HFFc6 (cell line): ENCODE measurements around the gene TRAPPC10. TPM values are rescaled to one million over a fixed set of nuclear protein-coding genes. Genes with fewer than 3 reads are reported as not detected.

Experiments used
- DNase-seq: peaks from one replicate; pipeline ENCODE4 v3.0.0-alpha.2; 2018
- H3K27ac Mint-ChIP-seq: 2 replicates; pipeline ENCODE4 v1.8.0; 2020; ENCODE audit warnings: mild to moderate bottlenecking, mixed read lengths
- H3K27me3 Mint-ChIP-seq: 2 replicates; pipeline ENCODE4 v1.8.0; 2021; ENCODE audit warnings: mild to moderate bottlenecking, moderate library complexity, mixed read lengths; ENCODE audit not compliant: insufficient read depth
- H3K36me3 Mint-ChIP-seq: 2 replicates; pipeline ENCODE4 v1.8.0; 2021; ENCODE audit warnings: low read depth, mixed read lengths
- H3K4me1 Mint-ChIP-seq: 2 replicates; pipeline ENCODE4 v1.8.0; 2020; ENCODE audit warnings: low read depth, mixed read lengths
- H3K4me3 Mint-ChIP-seq: 2 replicates; pipeline ENCODE4 v1.8.0; 2020; ENCODE audit warnings: mild to moderate bottlenecking, moderate library complexity, mixed read lengths
- H3K9me3 Mint-ChIP-seq: 2 replicates; pipeline ENCODE4 v1.8.0; 2020; ENCODE audit warnings: mild to moderate bottlenecking, mixed read lengths
- long read RNA-seq: library from polyadenylated mRNA; unstranded; transcript quantifications from one replicate; pipeline ENCODE4 v2.0.0, GENCODE V29; 2019
- total RNA-seq, 6 experiments: library from RNA; stranded (reverse); fragmentation: NEBNext Ultra II Directional; extraction: Animal tissue kit (Norgen Biotek cat#: 25700); gene quantifications; 2 replicates in 1 of 6; 3 replicates in 5 of 6; pipeline ENCODE4 v1.2.3, GENCODE V29; 2021
- TF ChIP-seq, protein P1 (sequence below): fragments of 200-600 bp; sonication (generic); IDR thresholded peaks from 2 replicates; pipeline ENCODE4 v1.5.0; 2021; ENCODE audit warnings: antibody characterized with exemption, mild to moderate bottlenecking

TRAPPC10 gene, protein sequence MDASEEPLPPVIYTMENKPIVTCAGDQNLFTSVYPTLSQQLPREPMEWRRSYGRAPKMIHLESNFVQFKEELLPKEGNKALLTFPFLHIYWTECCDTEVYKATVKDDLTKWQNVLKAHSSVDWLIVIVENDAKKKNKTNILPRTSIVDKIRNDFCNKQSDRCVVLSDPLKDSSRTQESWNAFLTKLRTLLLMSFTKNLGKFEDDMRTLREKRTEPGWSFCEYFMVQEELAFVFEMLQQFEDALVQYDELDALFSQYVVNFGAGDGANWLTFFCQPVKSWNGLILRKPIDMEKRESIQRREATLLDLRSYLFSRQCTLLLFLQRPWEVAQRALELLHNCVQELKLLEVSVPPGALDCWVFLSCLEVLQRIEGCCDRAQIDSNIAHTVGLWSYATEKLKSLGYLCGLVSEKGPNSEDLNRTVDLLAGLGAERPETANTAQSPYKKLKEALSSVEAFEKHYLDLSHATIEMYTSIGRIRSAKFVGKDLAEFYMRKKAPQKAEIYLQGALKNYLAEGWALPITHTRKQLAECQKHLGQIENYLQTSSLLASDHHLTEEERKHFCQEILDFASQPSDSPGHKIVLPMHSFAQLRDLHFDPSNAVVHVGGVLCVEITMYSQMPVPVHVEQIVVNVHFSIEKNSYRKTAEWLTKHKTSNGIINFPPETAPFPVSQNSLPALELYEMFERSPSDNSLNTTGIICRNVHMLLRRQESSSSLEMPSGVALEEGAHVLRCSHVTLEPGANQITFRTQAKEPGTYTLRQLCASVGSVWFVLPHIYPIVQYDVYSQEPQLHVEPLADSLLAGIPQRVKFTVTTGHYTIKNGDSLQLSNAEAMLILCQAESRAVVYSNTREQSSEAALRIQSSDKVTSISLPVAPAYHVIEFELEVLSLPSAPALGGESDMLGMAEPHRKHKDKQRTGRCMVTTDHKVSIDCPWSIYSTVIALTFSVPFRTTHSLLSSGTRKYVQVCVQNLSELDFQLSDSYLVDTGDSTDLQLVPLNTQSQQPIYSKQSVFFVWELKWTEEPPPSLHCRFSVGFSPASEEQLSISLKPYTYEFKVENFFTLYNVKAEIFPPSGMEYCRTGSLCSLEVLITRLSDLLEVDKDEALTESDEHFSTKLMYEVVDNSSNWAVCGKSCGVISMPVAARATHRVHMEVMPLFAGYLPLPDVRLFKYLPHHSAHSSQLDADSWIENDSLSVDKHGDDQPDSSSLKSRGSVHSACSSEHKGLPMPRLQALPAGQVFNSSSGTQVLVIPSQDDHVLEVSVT
- 10 to 100 TPM; 24.1 to 29.4 (median 27.7) TPM for total RNA-seq
- long read RNA-seq, partial matches to known transcripts = 1 of 3 reads
- long read RNA-seq, other reads (novel, unspliced or antisense) = 2 of 3 reads

GRCh38 chr21:44011579-44012473 lies at the start of gene TRAPPC10:
Gene TRAPPC10, plus strand, starts transcription at chr21:44012309. Its CDS starts 185 bp downstream, at chr21:44012494.
- Mint-ChIP-seq H3K36me3 (no peaks in the 10 kb centered on the region; the same call in 1 of the 2 replicates), H3K27me3 (no peaks in the 10 kb centered on the region; the same call in 1 of the 2 replicates), H3K27ac (peak within 1 kb of the TSS; percentile 90), H3K4me1 (peaks cover 63% of the 10 kb centered on the region), H3K9me3 (no peaks in the 10 kb centered on the region), H3K4me3 (peak within 1 kb of the TSS; percentile 95)
- TF ChIP-seq, protein P1, sequence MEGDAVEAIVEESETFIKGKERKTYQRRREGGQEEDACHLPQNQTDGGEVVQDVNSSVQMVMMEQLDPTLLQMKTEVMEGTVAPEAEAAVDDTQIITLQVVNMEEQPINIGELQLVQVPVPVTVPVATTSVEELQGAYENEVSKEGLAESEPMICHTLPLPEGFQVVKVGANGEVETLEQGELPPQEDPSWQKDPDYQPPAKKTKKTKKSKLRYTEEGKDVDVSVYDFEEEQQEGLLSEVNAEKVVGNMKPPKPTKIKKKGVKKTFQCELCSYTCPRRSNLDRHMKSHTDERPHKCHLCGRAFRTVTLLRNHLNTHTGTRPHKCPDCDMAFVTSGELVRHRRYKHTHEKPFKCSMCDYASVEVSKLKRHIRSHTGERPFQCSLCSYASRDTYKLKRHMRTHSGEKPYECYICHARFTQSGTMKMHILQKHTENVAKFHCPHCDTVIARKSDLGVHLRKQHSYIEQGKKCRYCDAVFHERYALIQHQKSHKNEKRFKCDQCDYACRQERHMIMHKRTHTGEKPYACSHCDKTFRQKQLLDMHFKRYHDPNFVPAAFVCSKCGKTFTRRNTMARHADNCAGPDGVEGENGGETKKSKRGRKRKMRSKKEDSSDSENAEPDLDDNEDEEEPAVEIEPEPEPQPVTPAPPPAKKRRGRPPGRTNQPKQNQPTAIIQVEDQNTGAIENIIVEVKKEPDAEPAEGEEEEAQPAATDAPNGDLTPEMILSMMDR = no peak
- DNase-seq = peak; percentile 72

- peaks cover 9% of the 10 kb centered on the region for H3K4me1 Mint-ChIP-seq
Measured at GRCh38 chr21:43965911-43966585, 46.1 kb upstream of the TRAPPC10 start.

GRCh38 chr21:43966946-43967512 lies 45.1 kb upstream of the TRAPPC10 start:
- DNase-seq = no peak
- Mint-ChIP-seq H3K4me1 (peaks cover 9% of the 10 kb centered on the region), H3K36me3 (peaks cover 18% of the 10 kb centered on the region), H3K27ac (no peak overlapping the region), H3K4me3 (no peak overlapping the region), H3K27me3 (peaks cover 2% of the 10 kb centered on the region; the same call in 1 of the 2 replicates), H3K9me3 (no peaks in the 10 kb centered on the region)
- TF ChIP-seq, protein P1 = no peak

More at GRCh38 chr21:43965911-43966585, 46.1 kb upstream of the TRAPPC10 start:
- Mint-ChIP-seq H3K27me3 (peaks cover 2% of the 10 kb centered on the region; the same call in 1 of the 2 replicates), H3K4me3 (no peak overlapping the region), H3K36me3 (peaks cover 22% of the 10 kb centered on the region), H3K9me3 (no peaks in the 10 kb centered on the region), H3K27ac (no peak overlapping the region)
- TF ChIP-seq, protein P1 = no peak
- DNase-seq = no peak

GRCh38 chr21:43967981-43968380 lies 44.1 kb upstream of the TRAPPC10 start:
- peaks cover 3% of the 10 kb centered on the region for H3K4me1 Mint-ChIP-seq
- no peak for DNase-seq
- H3K27ac Mint-ChIP-seq = no peak overlapping the region
- no peak overlapping the region for H3K4me3 Mint-ChIP-seq
- H3K36me3 Mint-ChIP-seq = peaks cover 11% of the 10 kb centered on the region
- no peaks in the 10 kb centered on the region for H3K27me3 Mint-ChIP-seq
- TF ChIP-seq, protein P1 = no peak
- H3K9me3 Mint-ChIP-seq = no peaks in the 10 kb centered on the region
